WTC11 (cell line): ENCODE measurements around the gene ARHGAP42. TPM values are rescaled to one million over a fixed set of nuclear protein-coding genes. Genes with fewer than 3 reads are reported as not detected.

ENCODE experiments used
- ATAC-seq: fragments of 200-7000 bp; cut with Tn5 transposase; 2 replicates; pipeline ENCODE4 v1.10.0; 2021; ENCODE audit warnings: mild to moderate bottlenecking, moderate library complexity
- CTCF ChIA-PET: fragments of 300-600 bp; sonication (Branson Sonifier 250); formaldehyde crosslinking; loops from one replicate; lab custom pipeline; 2021; ENCODE audit warnings: antibody characterized with exemption; lab: Charles Lee
- POLR2A ChIA-PET: fragments of 350-600 bp; sonication (Branson Sonifier 250); formaldehyde crosslinking; loops from one replicate; lab custom pipeline; 2021; ENCODE audit warnings: antibody characterized with exemption; lab: Charles Lee
- DNase-seq: peaks from one replicate; pipeline ENCODE4 v3.0.0; 2021; ENCODE audit warnings: low spot score
- H3K27ac Mint-ChIP-seq: 2 replicates; pipeline ENCODE4 v1.8.0; 2021; ENCODE audit warnings: mixed read lengths
- H3K27me3 Mint-ChIP-seq: 2 replicates; pipeline ENCODE4 v1.8.0; 2021; ENCODE audit warnings: low read depth, mild to moderate bottlenecking, moderate library complexity, mixed read lengths
- H3K36me3 Mint-ChIP-seq: 2 replicates; pipeline ENCODE4 v1.8.0; 2021; ENCODE audit warnings: mixed read lengths
- H3K4me1 Mint-ChIP-seq: 2 replicates; pipeline ENCODE4 v1.8.0; 2022; ENCODE audit warnings: mixed read lengths
- H3K4me3 Mint-ChIP-seq: 2 replicates; pipeline ENCODE4 v1.8.0; 2021; ENCODE audit warnings: mild to moderate bottlenecking, moderate library complexity, mixed read lengths
- H3K9me3 Mint-ChIP-seq: 2 replicates; pipeline ENCODE4 v1.8.0; 2021; ENCODE audit warnings: mixed read lengths
- AFF4 ChIP-seq: sonication (generic); formaldehyde crosslinking; IDR thresholded peaks from 2 replicates; pipeline ENCODE4 v1.8.1; 2023; ENCODE audit warnings: mild to moderate bottlenecking, missing genetic modification reagents, borderline replicate concordance
- ARID4B ChIP-seq: sonication (generic); formaldehyde crosslinking; IDR thresholded peaks from 2 replicates; pipeline ENCODE4 v1.8.0; 2023; ENCODE audit warnings: missing genetic modification reagents, mild to moderate bottlenecking, borderline replicate concordance
- ATF1 ChIP-seq: sonication (generic); formaldehyde crosslinking; IDR thresholded peaks from 2 replicates; pipeline ENCODE4 v1.8.1; 2023; ENCODE audit warnings: mild to moderate bottlenecking, moderate library complexity, missing genetic modification reagents
- ATF6 ChIP-seq: sonication (generic); formaldehyde crosslinking; IDR thresholded peaks from 2 replicates; pipeline ENCODE4 v1.8.1; 2023; ENCODE audit warnings: mild to moderate bottlenecking, missing genetic modification reagents
- CBFB ChIP-seq: sonication (generic); formaldehyde crosslinking; IDR thresholded peaks from 2 replicates; pipeline ENCODE4 v1.8.1; 2022; ENCODE audit warnings: mild to moderate bottlenecking, low read depth, missing genetic modification reagents
- CREB1 ChIP-seq: sonication (generic); formaldehyde crosslinking; IDR thresholded peaks from 2 replicates; pipeline ENCODE4 v1.8.0; 2023; ENCODE audit warnings: mild to moderate bottlenecking, missing genetic modification reagents
- ELF4 ChIP-seq: sonication (generic); formaldehyde crosslinking; IDR thresholded peaks from 2 replicates; pipeline ENCODE4 v1.8.1; 2022; ENCODE audit warnings: low read depth, mild to moderate bottlenecking, moderate library complexity, missing genetic modification reagents
- ETV6 ChIP-seq: sonication (generic); formaldehyde crosslinking; IDR thresholded peaks from 2 replicates; pipeline ENCODE4 v1.8.1; 2022; ENCODE audit warnings: mild to moderate bottlenecking, missing genetic modification reagents
- HMGXB4 ChIP-seq: sonication (generic); formaldehyde crosslinking; IDR thresholded peaks from 2 replicates; pipeline ENCODE4 v1.8.1; 2023; ENCODE audit warnings: mild to moderate bottlenecking, moderate library complexity, missing genetic modification reagents
- MYBL2 ChIP-seq: sonication (generic); formaldehyde crosslinking; IDR thresholded peaks from 2 replicates; pipeline ENCODE4 v1.8.1; 2023; ENCODE audit warnings: mild to moderate bottlenecking, moderate library complexity, missing genetic modification reagents
- NFE2L1 ChIP-seq: sonication (generic); formaldehyde crosslinking; IDR thresholded peaks from 2 replicates; pipeline ENCODE4 v1.8.1; 2023; ENCODE audit warnings: missing genetic modification reagents
- PRRX2 ChIP-seq: fragments of 250-450 bp; sonication (Bioruptor Pico); IDR thresholded peaks from 2 replicates; pipeline ENCODE4 v1.8.0; 2021; ENCODE audit warnings: mild to moderate bottlenecking
- SMAD3 ChIP-seq: sonication (generic); formaldehyde crosslinking; IDR thresholded peaks from 2 replicates; pipeline ENCODE4 v1.8.0; 2022; ENCODE audit warnings: missing genetic modification reagents, mild to moderate bottlenecking, borderline replicate concordance
- SMAD4 ChIP-seq: sonication (generic); formaldehyde crosslinking; IDR thresholded peaks from 2 replicates; pipeline ENCODE4 v1.8.0; 2022; ENCODE audit warnings: mild to moderate bottlenecking, missing genetic modification reagents
- TP53 ChIP-seq: sonication (generic); formaldehyde crosslinking; IDR thresholded peaks from 2 replicates; pipeline ENCODE4 v1.8.1; 2023; ENCODE audit warnings: mild to moderate bottlenecking, missing genetic modification reagents
- ZMAT4 ChIP-seq: fragments of 250-450 bp; sonication (Bioruptor Pico); IDR thresholded peaks from 2 replicates; pipeline ENCODE4 v1.9.0; 2021; ENCODE audit warnings: mild to moderate bottlenecking
- ZNF396 ChIP-seq: fragments of 250-450 bp; sonication (Bioruptor Pico); IDR thresholded peaks from 2 replicates; pipeline ENCODE4 v1.8.0; 2021; ENCODE audit warnings: mild to moderate bottlenecking, moderate library complexity, borderline replicate concordance
- total RNA-seq: library from RNA; stranded (reverse); gene quantifications from 3 replicates; pipeline ENCODE4 v1.2.3, GENCODE V29; 2021
- TF ChIP-seq, protein P1 (sequence below): fragments of 250-450 bp; sonication (Bioruptor Pico); IDR thresholded peaks from 2 replicates; pipeline ENCODE4 v2.1.2; 2022; ENCODE audit warnings: mild to moderate bottlenecking, moderate library complexity
- TF ChIP-seq, protein P2 (sequence below): sonication (generic); formaldehyde crosslinking; IDR thresholded peaks from 2 replicates; pipeline ENCODE4 v1.8.1; 2022; ENCODE audit warnings: low read depth, missing genetic modification reagents, borderline replicate concordance

ARHGAP42 gene
- total RNA-seq, 1 experiment from 2014 or later = 32.5 TPM

GRCh38 chr11:100673063-100673462 lies 14.0 kb upstream of the ARHGAP42 start:
- peaks cover 23% of the 10 kb centered on the region for H3K4me1 Mint-ChIP-seq
- H3K27ac Mint-ChIP-seq = no peak overlapping the region
- ChIA-PET POLR2A (no interaction called here), CTCF (no interaction called here)
- DNase-seq (no peak), ATAC-seq (no peak)
- H3K4me3 Mint-ChIP-seq = no peak overlapping the region
- H3K9me3 Mint-ChIP-seq = no peaks in the 10 kb centered on the region
- no peaks in the 10 kb centered on the region for H3K36me3 Mint-ChIP-seq
- no peaks in the 10 kb centered on the region for H3K27me3 Mint-ChIP-seq
- TF ChIP-seq ETV6 (CRISPR knock-in tag) = no peak
- TF ChIP-seq NFE2L1 (CRISPR knock-in tag) = no peak
- no peak for TF ChIP-seq MYBL2 (CRISPR knock-in tag)
- TF ChIP-seq TP53 (CRISPR knock-in tag) = no peak
- TF ChIP-seq, protein P1, sequence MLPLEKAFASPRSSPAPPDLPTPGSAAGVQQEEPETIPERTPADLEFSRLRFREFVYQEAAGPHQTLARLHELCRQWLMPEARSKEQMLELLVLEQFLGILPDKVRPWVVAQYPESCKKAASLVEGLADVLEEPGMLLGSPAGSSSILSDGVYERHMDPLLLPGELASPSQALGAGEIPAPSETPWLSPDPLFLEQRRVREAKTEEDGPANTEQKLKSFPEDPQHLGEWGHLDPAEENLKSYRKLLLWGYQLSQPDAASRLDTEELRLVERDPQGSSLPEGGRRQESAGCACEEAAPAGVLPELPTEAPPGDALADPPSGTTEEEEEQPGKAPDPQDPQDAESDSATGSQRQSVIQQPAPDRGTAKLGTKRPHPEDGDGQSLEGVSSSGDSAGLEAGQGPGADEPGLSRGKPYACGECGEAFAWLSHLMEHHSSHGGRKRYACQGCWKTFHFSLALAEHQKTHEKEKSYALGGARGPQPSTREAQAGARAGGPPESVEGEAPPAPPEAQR (CRISPR knock-in tag) = no peak
- no peak for TF ChIP-seq ATF6
- no peak for TF ChIP-seq CREB1 (CRISPR knock-in tag)
- TF ChIP-seq ELF4 (CRISPR knock-in tag) = no peak
- no peak for TF ChIP-seq AFF4
- TF ChIP-seq ZNF396 (CRISPR knock-in tag) = no peak
- no peak for TF ChIP-seq ZMAT4 (CRISPR knock-in tag)

GRCh38 chr11:100674212-100674611 lies 12.9 kb upstream of the ARHGAP42 start:
- ATAC-seq (no peak), DNase-seq (no peak)
- Mint-ChIP-seq H3K9me3 (no peaks in the 10 kb centered on the region), H3K4me1 (peaks cover 22% of the 10 kb centered on the region), H3K4me3 (no peak overlapping the region), H3K27ac (no peak overlapping the region)
- POLR2A ChIA-PET = no interaction called here
- CTCF ChIA-PET = no interaction called here
- TF ChIP-seq, protein P2, sequence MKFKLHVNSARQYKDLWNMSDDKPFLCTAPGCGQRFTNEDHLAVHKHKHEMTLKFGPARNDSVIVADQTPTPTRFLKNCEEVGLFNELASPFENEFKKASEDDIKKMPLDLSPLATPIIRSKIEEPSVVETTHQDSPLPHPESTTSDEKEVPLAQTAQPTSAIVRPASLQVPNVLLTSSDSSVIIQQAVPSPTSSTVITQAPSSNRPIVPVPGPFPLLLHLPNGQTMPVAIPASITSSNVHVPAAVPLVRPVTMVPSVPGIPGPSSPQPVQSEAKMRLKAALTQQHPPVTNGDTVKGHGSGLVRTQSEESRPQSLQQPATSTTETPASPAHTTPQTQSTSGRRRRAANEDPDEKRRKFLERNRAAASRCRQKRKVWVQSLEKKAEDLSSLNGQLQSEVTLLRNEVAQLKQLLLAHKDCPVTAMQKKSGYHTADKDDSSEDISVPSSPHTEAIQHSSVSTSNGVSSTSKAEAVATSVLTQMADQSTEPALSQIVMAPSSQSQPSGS (CRISPR knock-in tag) = no peak
- TF ChIP-seq SMAD4 (CRISPR knock-in tag) = no peak
- TF ChIP-seq ELF4 (CRISPR knock-in tag) = no peak
- TF ChIP-seq PRRX2 (CRISPR knock-in tag) = no peak
- TF ChIP-seq CREB1 (CRISPR knock-in tag) = no peak
- TF ChIP-seq ATF1 (CRISPR knock-in tag) = no peak
- no peak for TF ChIP-seq ARID4B (CRISPR knock-in tag)
- no peak for TF ChIP-seq HMGXB4 (CRISPR knock-in tag)
- TF ChIP-seq CBFB (CRISPR knock-in tag) = no peak
- TF ChIP-seq SMAD3 (CRISPR knock-in tag) = no peak
- TF ChIP-seq, all 79 proteins: peak for 0
- H3K36me3 Mint-ChIP-seq = no peaks in the 10 kb centered on the region
- H3K27me3 Mint-ChIP-seq = no peaks in the 10 kb centered on the region
